GM23338 (cell line): ENCODE results near the gene CCDC69. TPM values are rescaled to one million over a fixed set of nuclear protein-coding genes. Genes with fewer than 3 reads are reported as not detected.

Experiments used
- CREB1 ChIP-seq: fragments of 250-450 bp; sonication (Bioruptor Pico); IDR thresholded peaks from 2 replicates; pipeline ENCODE4 v1.5.0; 2020; ENCODE audit warnings: low read depth, mild to moderate bottlenecking, moderate library complexity
- EZH2 ChIP-seq: fragments of 200-600 bp; sonication (generic); IDR thresholded peaks from one replicate; pipeline ENCODE4 v1.8.0; 2017; ENCODE audit warnings: antibody characterized with exemption, mild to moderate bottlenecking, low read depth; ENCODE audit not compliant: unreplicated experiment
- JUNB ChIP-seq: IDR thresholded peaks from one replicate; pipeline ENCODE4 v1.6.1; 2016; ENCODE audit warnings: antibody characterized with exemption; ENCODE audit not compliant: unreplicated experiment
- NANOG ChIP-seq: IDR thresholded peaks from 2 replicates; pipeline ENCODE4 v1.6.1; 2016; ENCODE audit warnings: antibody characterized with exemption, borderline replicate concordance
- POLR2AphosphoS5 ChIP-seq: IDR thresholded peaks from 2 replicates; pipeline ENCODE4 v1.6.1; 2016; ENCODE audit warnings: antibody characterized with exemption, low read depth
- STAT1 ChIP-seq: IDR thresholded peaks from one replicate; pipeline ENCODE4 v1.6.1; 2016; ENCODE audit warnings: antibody characterized with exemption; ENCODE audit not compliant: unreplicated experiment
- polyA plus RNA-seq: library from polyadenylated mRNA; unstranded; fragments of >200 nt; fragmentation: Nextera tagmentation; extraction: Ambion mirVana; gene quantifications from 2 replicates; pipeline ENCODE4 v1.2.1, GENCODE V29; 2016
- total RNA-seq: library from RNA; depleted of rRNA; stranded (reverse); fragments of >200 nt; shearing (Covaris generic); gene quantifications from 2 replicates; pipeline ENCODE4 v1.2.3, GENCODE V29; 2014
- TF ChIP-seq, protein P1 (sequence below): fragments of 250-450 bp; sonication (Bioruptor Pico); IDR thresholded peaks from 2 replicates; pipeline ENCODE4 v1.5.0; 2020; ENCODE audit warnings: mild to moderate bottlenecking, moderate library complexity
- TF ChIP-seq, protein P2 (sequence below): IDR thresholded peaks from one replicate; pipeline ENCODE4 v1.6.1; 2018; ENCODE audit warnings: antibody characterized with exemption; ENCODE audit not compliant: unreplicated experiment

Gene CCDC69
- total and polyA plus RNA-seq, 2 experiments from 2014 or later = 2.7 to 5.3 TPM

DNA sequence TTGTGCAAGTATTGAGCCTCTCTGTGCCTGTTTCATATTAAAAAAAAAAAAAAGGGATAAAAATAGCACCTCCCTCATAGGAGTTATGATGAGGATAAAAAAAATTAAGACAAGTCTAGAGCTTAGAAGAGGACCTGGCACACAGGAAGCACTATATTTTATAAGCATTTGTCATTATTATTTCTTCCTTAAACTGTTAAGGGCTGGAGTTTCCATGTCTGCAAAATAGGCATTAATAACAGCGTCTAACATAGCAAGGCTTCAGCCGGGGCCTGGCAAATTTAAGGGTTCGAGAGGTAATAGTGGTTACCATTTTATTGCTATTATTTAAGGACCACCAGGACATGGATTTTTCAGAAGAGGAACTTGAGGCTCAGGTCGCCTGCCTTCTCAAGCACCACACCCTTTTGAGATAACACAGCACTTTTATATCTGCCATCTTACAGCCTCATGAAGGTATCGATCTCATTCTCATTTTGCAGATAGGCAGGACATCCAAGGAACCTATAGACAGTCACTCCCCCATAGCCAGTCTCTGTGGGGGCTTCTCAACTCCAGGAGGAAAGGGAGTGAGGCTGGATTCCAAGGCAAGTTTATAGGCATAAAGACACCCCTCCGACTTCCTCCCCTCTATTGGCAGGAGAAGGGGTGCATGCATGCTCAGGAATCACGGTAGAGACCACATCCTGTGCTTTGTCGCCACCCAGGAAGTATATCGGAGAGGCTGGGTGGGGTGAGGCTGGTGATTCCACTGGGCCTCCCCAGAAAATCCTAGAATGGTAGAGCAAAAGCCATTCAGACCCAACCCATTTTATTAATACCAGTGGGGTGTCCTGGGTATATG lies 68.7 kb downstream of the CCDC69 start (continued):
- TF ChIP-seq, protein P1, sequence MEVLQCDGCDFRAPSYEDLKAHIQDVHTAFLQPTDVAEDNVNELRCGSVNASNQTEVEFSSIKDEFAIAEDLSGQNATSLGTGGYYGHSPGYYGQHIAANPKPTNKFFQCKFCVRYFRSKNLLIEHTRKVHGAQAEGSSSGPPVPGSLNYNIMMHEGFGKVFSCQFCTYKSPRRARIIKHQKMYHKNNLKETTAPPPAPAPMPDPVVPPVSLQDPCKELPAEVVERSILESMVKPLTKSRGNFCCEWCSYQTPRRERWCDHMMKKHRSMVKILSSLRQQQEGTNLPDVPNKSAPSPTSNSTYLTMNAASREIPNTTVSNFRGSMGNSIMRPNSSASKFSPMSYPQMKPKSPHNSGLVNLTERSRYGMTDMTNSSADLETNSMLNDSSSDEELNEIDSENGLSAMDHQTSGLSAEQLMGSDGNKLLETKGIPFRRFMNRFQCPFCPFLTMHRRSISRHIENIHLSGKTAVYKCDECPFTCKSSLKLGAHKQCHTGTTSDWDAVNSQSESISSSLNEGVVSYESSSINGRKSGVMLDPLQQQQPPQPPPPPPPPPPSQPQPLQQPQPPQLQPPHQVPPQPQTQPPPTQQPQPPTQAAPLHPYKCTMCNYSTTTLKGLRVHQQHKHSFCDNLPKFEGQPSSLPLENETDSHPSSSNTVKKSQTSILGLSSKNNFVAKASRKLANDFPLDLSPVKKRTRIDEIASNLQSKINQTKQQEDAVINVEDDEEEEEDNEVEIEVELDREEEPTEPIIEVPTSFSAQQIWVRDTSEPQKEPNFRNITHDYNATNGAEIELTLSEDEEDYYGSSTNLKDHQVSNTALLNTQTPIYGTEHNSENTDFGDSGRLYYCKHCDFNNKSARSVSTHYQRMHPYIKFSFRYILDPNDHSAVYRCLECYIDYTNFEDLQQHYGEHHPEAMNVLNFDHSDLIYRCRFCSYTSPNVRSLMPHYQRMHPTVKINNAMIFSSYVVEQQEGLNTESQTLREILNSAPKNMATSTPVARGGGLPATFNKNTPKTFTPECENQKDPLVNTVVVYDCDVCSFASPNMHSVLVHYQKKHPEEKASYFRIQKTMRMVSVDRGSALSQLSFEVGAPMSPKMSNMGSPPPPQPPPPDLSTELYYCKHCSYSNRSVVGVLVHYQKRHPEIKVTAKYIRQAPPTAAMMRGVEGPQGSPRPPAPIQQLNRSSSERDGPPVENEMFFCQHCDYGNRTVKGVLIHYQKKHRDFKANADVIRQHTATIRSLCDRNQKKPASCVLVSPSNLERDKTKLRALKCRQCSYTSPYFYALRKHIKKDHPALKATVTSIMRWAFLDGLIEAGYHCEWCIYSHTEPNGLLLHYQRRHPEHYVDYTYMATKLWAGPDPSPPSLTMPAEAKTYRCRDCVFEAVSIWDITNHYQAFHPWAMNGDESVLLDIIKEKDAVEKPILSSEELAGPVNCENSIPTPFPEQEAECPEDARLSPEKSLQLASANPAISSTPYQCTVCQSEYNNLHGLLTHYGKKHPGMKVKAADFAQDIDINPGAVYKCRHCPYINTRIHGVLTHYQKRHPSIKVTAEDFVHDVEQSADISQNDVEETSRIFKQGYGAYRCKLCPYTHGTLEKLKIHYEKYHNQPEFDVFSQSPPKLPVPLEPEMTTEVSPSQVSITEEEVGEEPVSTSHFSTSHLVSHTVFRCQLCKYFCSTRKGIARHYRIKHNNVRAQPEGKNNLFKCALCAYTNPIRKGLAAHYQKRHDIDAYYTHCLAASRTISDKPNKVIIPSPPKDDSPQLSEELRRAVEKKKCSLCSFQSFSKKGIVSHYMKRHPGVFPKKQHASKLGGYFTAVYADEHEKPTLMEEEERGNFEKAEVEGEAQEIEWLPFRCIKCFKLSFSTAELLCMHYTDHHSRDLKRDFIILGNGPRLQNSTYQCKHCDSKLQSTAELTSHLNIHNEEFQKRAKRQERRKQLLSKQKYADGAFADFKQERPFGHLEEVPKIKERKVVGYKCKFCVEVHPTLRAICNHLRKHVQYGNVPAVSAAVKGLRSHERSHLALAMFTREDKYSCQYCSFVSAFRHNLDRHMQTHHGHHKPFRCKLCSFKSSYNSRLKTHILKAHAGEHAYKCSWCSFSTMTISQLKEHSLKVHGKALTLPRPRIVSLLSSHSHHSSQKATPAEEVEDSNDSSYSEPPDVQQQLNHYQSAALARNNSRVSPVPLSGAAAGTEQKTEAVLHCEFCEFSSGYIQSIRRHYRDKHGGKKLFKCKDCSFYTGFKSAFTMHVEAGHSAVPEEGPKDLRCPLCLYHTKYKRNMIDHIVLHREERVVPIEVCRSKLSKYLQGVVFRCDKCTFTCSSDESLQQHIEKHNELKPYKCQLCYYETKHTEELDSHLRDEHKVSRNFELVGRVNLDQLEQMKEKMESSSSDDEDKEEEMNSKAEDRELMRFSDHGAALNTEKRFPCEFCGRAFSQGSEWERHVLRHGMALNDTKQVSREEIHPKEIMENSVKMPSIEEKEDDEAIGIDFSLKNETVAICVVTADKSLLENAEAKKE = no peak
- TF ChIP-seq STAT1 = no peak
- TF ChIP-seq POLR2AphosphoS5 = no peak
- TF ChIP-seq NANOG = no peak
- TF ChIP-seq CREB1 (CRISPR knock-in tag) = no peak
- TF ChIP-seq JUNB = no peak
- TF ChIP-seq EZH2 = no peak
- TF ChIP-seq, protein P2, sequence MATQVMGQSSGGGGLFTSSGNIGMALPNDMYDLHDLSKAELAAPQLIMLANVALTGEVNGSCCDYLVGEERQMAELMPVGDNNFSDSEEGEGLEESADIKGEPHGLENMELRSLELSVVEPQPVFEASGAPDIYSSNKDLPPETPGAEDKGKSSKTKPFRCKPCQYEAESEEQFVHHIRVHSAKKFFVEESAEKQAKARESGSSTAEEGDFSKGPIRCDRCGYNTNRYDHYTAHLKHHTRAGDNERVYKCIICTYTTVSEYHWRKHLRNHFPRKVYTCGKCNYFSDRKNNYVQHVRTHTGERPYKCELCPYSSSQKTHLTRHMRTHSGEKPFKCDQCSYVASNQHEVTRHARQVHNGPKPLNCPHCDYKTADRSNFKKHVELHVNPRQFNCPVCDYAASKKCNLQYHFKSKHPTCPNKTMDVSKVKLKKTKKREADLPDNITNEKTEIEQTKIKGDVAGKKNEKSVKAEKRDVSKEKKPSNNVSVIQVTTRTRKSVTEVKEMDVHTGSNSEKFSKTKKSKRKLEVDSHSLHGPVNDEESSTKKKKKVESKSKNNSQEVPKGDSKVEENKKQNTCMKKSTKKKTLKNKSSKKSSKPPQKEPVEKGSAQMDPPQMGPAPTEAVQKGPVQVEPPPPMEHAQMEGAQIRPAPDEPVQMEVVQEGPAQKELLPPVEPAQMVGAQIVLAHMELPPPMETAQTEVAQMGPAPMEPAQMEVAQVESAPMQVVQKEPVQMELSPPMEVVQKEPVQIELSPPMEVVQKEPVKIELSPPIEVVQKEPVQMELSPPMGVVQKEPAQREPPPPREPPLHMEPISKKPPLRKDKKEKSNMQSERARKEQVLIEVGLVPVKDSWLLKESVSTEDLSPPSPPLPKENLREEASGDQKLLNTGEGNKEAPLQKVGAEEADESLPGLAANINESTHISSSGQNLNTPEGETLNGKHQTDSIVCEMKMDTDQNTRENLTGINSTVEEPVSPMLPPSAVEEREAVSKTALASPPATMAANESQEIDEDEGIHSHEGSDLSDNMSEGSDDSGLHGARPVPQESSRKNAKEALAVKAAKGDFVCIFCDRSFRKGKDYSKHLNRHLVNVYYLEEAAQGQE = no peak
